Endothelial cell of umbilical vein (primary cell): Measurements from ENCODE around the gene HMGXB4. TPM values are rescaled to one million over a fixed set of nuclear protein-coding genes. Genes with fewer than 3 reads are reported as not detected.

Experiments
- BruUV-seq: library from RNA; stranded (reverse); fragments of 400-500 nt; replicated peaks from 2 replicates; lab custom pipeline; 2021; lab: Mats Ljungman, UMichigan
- CTCF ChIA-PET: fragments of 300-600, 350-600 bp; sonication (Branson Sonifier 250); formaldehyde crosslinking; loops from one replicate; lab custom pipeline; 2021; ENCODE audit warnings: antibody characterized with exemption, inconsistent platforms; lab: Charles Lee
- POLR2A ChIA-PET: fragments of 300-600, 350-600 bp; sonication (Branson Sonifier 250); formaldehyde crosslinking; loops from one replicate; lab custom pipeline; 2021; ENCODE audit warnings: antibody characterized with exemption, inconsistent platforms; lab: Charles Lee
- DNase-seq: peaks from one replicate; pipeline ENCODE4 v3.0.0-alpha.2; 2011; ENCODE audit warnings: low read depth, low spot score
- FAIRE-seq: peaks from 2 replicates; lab custom pipeline; 2011; peaks lifted over from hg19 to GRCh38; lab: Jason Lieb, UNC
- H2AFZ ChIP-seq: 2 replicates; pipeline ENCODE4 v1.6.0; 2012; ENCODE audit warnings: low read depth, low read length, control low read depth, inconsistent platforms
- H3K27ac ChIP-seq: 2 replicates; pipeline ENCODE4 v1.5.1; 2011; ENCODE audit warnings: low read depth, mild to moderate bottlenecking, control low read depth, low read length, moderate library complexity; ENCODE audit not compliant: insufficient read depth
- H3K27me3 ChIP-seq, 2 experiments: 2 replicates each; pipeline versions ENCODE4 v1.6.0 to v1.6.1; 2011; ENCODE audit warnings: low read length in 2 of 2, mixed read lengths in 1 of 2; ENCODE audit not compliant: control insufficient read depth in 2 of 2, insufficient read depth in 2 of 2
- H3K36me3 ChIP-seq, 2 experiments: 2 replicates in 1 of 2; 3 replicates in 1 of 2; pipeline ENCODE4 v1.5.1; 2011; ENCODE audit warnings: low read length in 2 of 2, mild to moderate bottlenecking in 1 of 2, moderate library complexity in 1 of 2; ENCODE audit not compliant: control insufficient read depth in 2 of 2, insufficient read depth in 2 of 2; ENCODE audit errors: extremely low read depth in 1 of 2
- H3K4me1 ChIP-seq: 3 replicates; pipeline ENCODE4 v1.5.1; 2011; ENCODE audit warnings: mild to moderate bottlenecking, low read length; ENCODE audit not compliant: control insufficient read depth, insufficient read depth; ENCODE audit errors: extremely low read depth
- H3K4me2 ChIP-seq: 2 replicates; pipeline ENCODE4 v1.6.1; 2011; ENCODE audit warnings: low read length, control low read depth, mixed read lengths; ENCODE audit not compliant: insufficient read depth
- H3K4me3 ChIP-seq, 3 experiments: fragments of 200-600 bp in 1 of 3; sonication (generic), shearing (Covaris generic) in 1 of 3; replicated peaks in 1 of 3; 2 replicates each; pipeline ENCODE4 v1.5.1; 2011 to 2016; ENCODE audit warnings: control low read depth in 3 of 3, low read length in 3 of 3, mild to moderate bottlenecking in 2 of 3, inconsistent platforms in 1 of 3, low read depth in 1 of 3, moderate library complexity in 1 of 3; ENCODE audit not compliant: insufficient read depth in 1 of 3
- H3K79me2 ChIP-seq: 2 replicates; pipeline ENCODE4 v1.6.0; 2012; ENCODE audit warnings: low read length, inconsistent platforms; ENCODE audit not compliant: control insufficient read depth, insufficient read depth
- H3K9ac ChIP-seq: replicated peaks from 2 replicates; pipeline ENCODE3; 2011; ENCODE audit warnings: low read length, control low read depth; ENCODE audit not compliant: insufficient read depth; ENCODE audit errors: extremely low read depth
- H3K9me1 ChIP-seq: replicated peaks from 3 replicates; pipeline ENCODE4 v1.6.0; 2011; ENCODE audit warnings: mild to moderate bottlenecking, low read length; ENCODE audit not compliant: control insufficient read depth, insufficient read depth; ENCODE audit errors: extremely low read depth
- H3K9me3 ChIP-seq: replicated peaks from 2 replicates; pipeline ENCODE4 v1.5.1; 2012; ENCODE audit warnings: low read length, inconsistent platforms; ENCODE audit not compliant: control insufficient read depth, insufficient read depth
- H4K20me1 ChIP-seq: replicated peaks from 2 replicates; pipeline ENCODE3; 2011; ENCODE audit warnings: mild to moderate bottlenecking, low read length; ENCODE audit not compliant: control insufficient read depth, insufficient read depth; ENCODE audit errors: extremely low read depth
- CTCF ChIP-seq, 2 donors: IDR thresholded peaks; 1 replicate in 1 of 2; 2 replicates in 1 of 2; pipeline ENCODE4 v1.5.1; 2011; ENCODE audit warnings: low read length in 2 of 2, mild to moderate bottlenecking in 2 of 2, moderate library complexity in 2 of 2, control low read depth in 1 of 2, inconsistent platforms in 1 of 2, low read depth in 1 of 2; ENCODE audit not compliant: insufficient read depth in 1 of 2; ENCODE audit errors: extremely low read depth in 1 of 2
- EZH2 ChIP-seq: IDR thresholded peaks from 2 replicates; pipeline ENCODE4 v1.6.1; 2012; ENCODE audit warnings: borderline replicate concordance, low read depth, mild to moderate bottlenecking, moderate library complexity, low read length, inconsistent platforms; ENCODE audit not compliant: severe bottlenecking
- MAX ChIP-seq: IDR thresholded peaks from 2 replicates; pipeline ENCODE4 v1.6.1; 2011; ENCODE audit not compliant: insufficient read depth, insufficient read length
- MYC ChIP-seq: IDR thresholded peaks from one replicate; pipeline ENCODE4 v1.6.1; 2011; ENCODE audit warnings: mild to moderate bottlenecking, low read depth, low read length
- POLR2AphosphoS5 ChIP-seq: IDR thresholded peaks from 2 replicates; pipeline ENCODE4 v1.6.1; 2012; ENCODE audit warnings: low read depth, mild to moderate bottlenecking, control low read depth, low read length, moderate library complexity; ENCODE audit not compliant: insufficient read depth
- dilution Hi-C: fragments of 300-500 bp; cut with MboI; formaldehyde crosslinking; loops from one replicate; pipeline ENCODE4 v1.15.0; 2019; ENCODE audit warnings: low sequenced_read_pairs; ENCODE audit not compliant: extremely low pct_ligation_motif_present
- intact Hi-C: fragments of 100-400 bp; cut with micrococcal nuclease; formaldehyde crosslinking; loops from one replicate; pipeline ENCODE4 v1.10.0; 2022
- polyA plus RNA-seq, 4 experiments: library from polyadenylated mRNA; depleted of rRNA in 3 of 4; stranded (reverse) in 3 of 4; unstranded in 1 of 4; fragments of >200 nt; gene quantifications; 2 replicates each; pipeline versions ENCODE4 v1.2.1 to v1.2.3, GENCODE V29; 2011 to 2012; ENCODE audit warnings: missing spikeins in 1 of 4
- total RNA-seq: library from RNA; stranded (reverse); gene quantifications from 2 replicates; pipeline ENCODE4 v1.2.3, GENCODE V29; 2021

The HMGXB4 gene
- total and polyA plus RNA-seq, 2 donors (not counting 3 experiments of a cell fraction or from before 2014, with no cell fraction given): 12.2 to 30.5 TPM

DNA sequence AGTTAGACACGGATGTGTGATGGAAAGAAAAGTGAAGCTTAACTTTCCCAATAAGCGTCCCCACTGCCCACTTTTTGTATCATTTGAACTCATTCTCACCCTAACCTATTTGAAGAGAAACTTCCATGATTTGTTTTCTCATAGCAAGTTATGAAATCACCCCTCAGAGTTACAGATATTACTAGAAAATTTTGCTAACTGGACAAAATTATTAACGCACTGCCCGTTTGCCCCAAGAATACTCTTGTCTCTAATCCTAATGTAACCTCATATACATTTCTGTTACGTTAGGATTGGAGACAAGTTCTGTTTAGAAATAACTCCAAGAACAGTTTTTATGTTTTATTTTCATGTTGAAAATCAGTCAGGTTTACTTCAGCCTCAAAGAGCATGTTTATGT is 67.9 kb downstream of the HMGXB4 start:
- no peak for FAIRE-seq
- dilution Hi-C loops: no loop called here
- ChIA-PET POLR2A (no interaction called here), CTCF (interaction anchor here (1.7 kb wide), 1 partner anchor 19 kb away, joined by 4 read pairs; no protein-coding TSS in a partner anchor)
- TF ChIP-seq CTCF (IDR thresholded peaks at IDR 0.05; ENCODE audit: extremely low read depth in 1 of 2, insufficient read depth in 1 of 2, low read depth in 1 of 2, low read length in 2 of 2) (no peak), MYC (no peak), MAX (no peak), EZH2 (no peak), POLR2AphosphoS5 (no peak)
- peaks cover 15% of the 10 kb centered on the region for H3K4me1 ChIP-seq
- H3K4me2 ChIP-seq: no peak overlapping the region
- intact Hi-C loops: no loop called here
- H3K4me3 ChIP-seq: no peak overlapping the region
- H3K27me3 ChIP-seq: no peaks in the 10 kb centered on the region
- BruUV-seq: no TSS peak
- H3K9me3 ChIP-seq: no peaks in the 10 kb centered on the region
- H2AFZ ChIP-seq: no peak overlapping the region
- no peaks in the 10 kb centered on the region for H3K79me2 ChIP-seq
- no peak overlapping the region for H3K27ac ChIP-seq
- H3K36me3 ChIP-seq: peaks cover 2 to 39% of the 10 kb centered on the region in 2 experiments
- no peak for DNase-seq
- no peak overlapping the region for H3K9ac ChIP-seq
- no peaks in the 10 kb centered on the region for H3K9me1 ChIP-seq
- no peaks in the 10 kb centered on the region for H4K20me1 ChIP-seq
